Esophagus squamous epithelium (tissue), 4 donors: Measurements from ENCODE around the gene TP53RK.

Experiments used
- CTCF ChIP-seq, 6 experiments: fragments of 450-650 bp in 4 of 6; fragments of 200-600 bp in 2 of 6; sonication (generic) in 2 of 6; IDR thresholded peaks; one replicate each; pipeline ENCODE4 v1.5.1; 2016 to 2019; ENCODE audit warnings: antibody characterized with exemption in 6 of 6, mild to moderate bottlenecking in 4 of 6, moderate library complexity in 4 of 6
- POLR2A ChIP-seq, 4 donors: fragments of 450-650 bp; IDR thresholded peaks; one replicate each; pipeline ENCODE4 v1.6.1; 2017; ENCODE audit warnings: antibody characterized with exemption in 4 of 4, mild to moderate bottlenecking in 4 of 4, moderate library complexity in 3 of 4

GRCh38 chr20:46673394-46674252 is 15.6 kb downstream of the TP53RK start:
- no peak for TF ChIP-seq POLR2A (IDR thresholded peaks at IDR 0.05)
- TF ChIP-seq CTCF (IDR thresholded peaks at IDR 0.05), result no peak
